Heart right ventricle (tissue), 16 donors: Measurements from ENCODE around the gene S100G. TPM values are rescaled to one million over a fixed set of nuclear protein-coding genes. Genes with fewer than 3 reads are reported as not detected.
A peak's percentile ranks its signal among the peaks of the same experiment; 100 is the strongest.
"Not testable (repeated sequence)": the region's sequence is repeated elsewhere in the genome, so short reads cannot be mapped to it uniquely, and the experiment has no call there.

Experiments
- ATAC-seq, 8 donors: fragments of 200-7000 bp; cut with Tn5 transposase; one replicate each; pipeline ENCODE4 v1.9.1; 2020; ENCODE audit warnings: mild to moderate bottlenecking in 8 of 8, moderate library complexity in 8 of 8, moderate number of reproducible peaks in 1 of 8
- DNase-seq, 2 donors: peaks; one replicate each; pipeline ENCODE4 v3.0.0-alpha.2; 2020
- H3K27ac ChIP-seq, 10 donors: fragments of 200-600 bp; sonication (generic) in 2 of 10; one replicate each; pipeline versions ENCODE4 v1.5.0 to v1.8.0; 2020 to 2022; ENCODE audit warnings: mild to moderate bottlenecking in 3 of 10
- H3K27me3 ChIP-seq, 7 donors: fragments of 200-600 bp; one replicate each; pipeline ENCODE4 v1.8.0; 2021 to 2022; ENCODE audit warnings: mild to moderate bottlenecking in 2 of 7
- H3K36me3 ChIP-seq, 9 donors: fragments of 200-600 bp; sonication (generic) in 1 of 9; one replicate each; pipeline versions ENCODE4 v1.5.0 to v1.8.0; 2020 to 2022; ENCODE audit warnings: mild to moderate bottlenecking in 2 of 9
- H3K4me1 ChIP-seq, 9 donors: fragments of 200-600 bp; sonication (generic) in 1 of 9; one replicate each; pipeline versions ENCODE4 v1.5.0 to v1.8.0; 2020 to 2022; ENCODE audit warnings: mild to moderate bottlenecking in 4 of 9
- H3K4me3 ChIP-seq, 10 donors: fragments of 200-600 bp; sonication (generic) in 2 of 10; one replicate each; pipeline versions ENCODE4 v1.5.0 to v1.8.0; 2020 to 2022; ENCODE audit warnings: mild to moderate bottlenecking in 7 of 10, moderate library complexity in 2 of 10
- H3K9me3 ChIP-seq, 11 donors: fragments of 200-600 bp in 10 of 11; sonication (generic) in 2 of 11; one replicate each; pipeline versions ENCODE4 v1.5.0 to v1.8.0; 2013 to 2022; ENCODE audit warnings: mild to moderate bottlenecking in 2 of 11, control low read depth in 1 of 11, moderate library complexity in 1 of 11
- WGBS, 2 donors: extraction: QIAGEN DNeasy Blood & Tissue Kit; methylation state at CpG; one replicate each; pipeline ENCODE4 v1.1.7; 2013; ENCODE audit warnings: inconsistent platforms in 1 of 2; 5-methylcytosine and 5-hydroxymethylcytosine counted together
- intact Hi-C, 10 donors: fragments of 100-400 bp; cut with DNase I; formaldehyde crosslinking; loops; one replicate each; pipeline versions ENCODE4 v1.11.1 to v1.14.2; 2022
- polyA plus RNA-seq, 2 donors: library from polyadenylated mRNA; stranded (reverse); fragments of 200-250 nt; gene quantifications; one replicate each; pipeline ENCODE4 v1.2.3, GENCODE V29; 2013
- total RNA-seq, 10 donors: library from RNA; stranded (reverse); fragmentation: NEBNext Ultra II Directional in 3 of 10; extraction: Animal tissue kit (Norgen Biotek cat#: 25700) in 3 of 10; gene quantifications; one replicate each; pipeline versions ENCODE4 v1.2.1 to v1.2.4, GENCODE V29; 2021 to 2023
- TF ChIP-seq, protein P1 (sequence below), 9 donors: fragments of 200-600 bp; sonication (generic) in 2 of 9; IDR thresholded peaks; one replicate each; pipeline versions ENCODE4 v1.5.0 to v1.8.0; 2021 to 2022; ENCODE audit warnings: antibody characterized with exemption in 9 of 9, mild to moderate bottlenecking in 5 of 9, moderate library complexity in 1 of 9
- donor health status: Arrhythmogenic right ventricular cardiomyopathy.
- donor health status: ischemic (EF 13 %, LVEDD 7.1; RV severe dilation, severe dysfunction).
- donor health status: healthy with polysubstance abuse.
- donor health status: DM: no; HTN: yes; CAD: no.
- donor health status: DM: no; HTN: no; CAD: no.
- donor health status: ischemic (EF 25% LVEDD 6.9; RV normal size, moderate dysfunction).
- donor health status: ischemic (EF 25% LVEDD 5.7; RV mildly dilated, moderate dysfunction).
- donor health status: healthy.
- donor health status: DM: yes; HTN: yes; CAD: no.
- donor health status: Ischemic cardiomyopathy.
- donor health status: ischemic (EF 35%, LVEDD 5.7; RV mildly dilated, moderate dysfunction).
- donor health status: nonischemic (EF 11% LVEDD 7.7; RV severe dilation, severe dysfunction).
- donor health status: DM: yes; HTN: yes; CAD: no.
- donor health status: PGD.
- donor health status: ischemic (EF 29% LVEDD 5.4; RV normal size, mild dysfunction).
- donor health status: nonischemic (EF 23%, LVEDD 6.1; RV moderate dilation, normal function).

The S100G gene
- total and polyA plus RNA-seq, 12 donors, result not detected

DNA sequence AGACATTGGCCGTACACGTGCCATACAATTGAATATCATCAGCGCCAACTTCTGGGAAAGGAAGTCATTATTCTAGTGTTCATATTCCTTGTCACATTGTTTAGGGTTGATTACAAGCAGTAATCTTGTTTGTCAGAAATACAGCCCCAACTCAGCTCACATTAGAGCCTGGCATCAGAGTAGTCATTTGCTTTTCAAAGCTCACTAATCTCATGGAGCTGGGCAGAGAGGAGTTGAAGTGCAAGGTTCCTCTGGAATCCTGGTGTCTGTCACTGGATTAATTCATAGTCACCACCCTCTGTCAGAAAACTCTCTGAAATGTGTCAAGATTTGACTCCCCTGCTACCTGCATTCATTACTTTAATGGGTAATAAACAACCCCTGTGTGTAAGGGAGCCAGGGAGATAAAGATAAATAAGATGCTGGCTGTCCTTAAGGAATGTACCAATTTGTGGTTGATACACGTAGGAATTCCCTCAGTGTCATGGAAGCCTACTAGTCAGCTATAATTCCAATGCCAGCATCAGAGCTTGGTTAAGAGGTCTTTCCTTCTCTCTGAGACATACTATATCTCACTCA lies 43.7 kb upstream of the S100G start:
- DNase-seq, result no peak
- H3K36me3 ChIP-seq, result peaks cover 0 to 10% (median 0%) of the 10 kb centered on the region in 9 donors
- H3K4me3 ChIP-seq, result no peak overlapping the region
- 48 to 68% methylated on average over 4 of the region's 4 CpGs for WGBS, 2 donors
- intact Hi-C loops, result no loop called here
- TF ChIP-seq, protein P1, sequence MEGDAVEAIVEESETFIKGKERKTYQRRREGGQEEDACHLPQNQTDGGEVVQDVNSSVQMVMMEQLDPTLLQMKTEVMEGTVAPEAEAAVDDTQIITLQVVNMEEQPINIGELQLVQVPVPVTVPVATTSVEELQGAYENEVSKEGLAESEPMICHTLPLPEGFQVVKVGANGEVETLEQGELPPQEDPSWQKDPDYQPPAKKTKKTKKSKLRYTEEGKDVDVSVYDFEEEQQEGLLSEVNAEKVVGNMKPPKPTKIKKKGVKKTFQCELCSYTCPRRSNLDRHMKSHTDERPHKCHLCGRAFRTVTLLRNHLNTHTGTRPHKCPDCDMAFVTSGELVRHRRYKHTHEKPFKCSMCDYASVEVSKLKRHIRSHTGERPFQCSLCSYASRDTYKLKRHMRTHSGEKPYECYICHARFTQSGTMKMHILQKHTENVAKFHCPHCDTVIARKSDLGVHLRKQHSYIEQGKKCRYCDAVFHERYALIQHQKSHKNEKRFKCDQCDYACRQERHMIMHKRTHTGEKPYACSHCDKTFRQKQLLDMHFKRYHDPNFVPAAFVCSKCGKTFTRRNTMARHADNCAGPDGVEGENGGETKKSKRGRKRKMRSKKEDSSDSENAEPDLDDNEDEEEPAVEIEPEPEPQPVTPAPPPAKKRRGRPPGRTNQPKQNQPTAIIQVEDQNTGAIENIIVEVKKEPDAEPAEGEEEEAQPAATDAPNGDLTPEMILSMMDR (IDR thresholded peaks at IDR 0.05), result no peak
- peaks cover 0 to 5% (median 0%) of the 10 kb centered on the region in 7 donors for H3K27me3 ChIP-seq
- H3K4me1 ChIP-seq, result peaks cover 0 to 18% (median 8%) of the 10 kb centered on the region in 9 donors
- H3K27ac ChIP-seq, result peak overlapping the region in 8 of 10 donors; percentile 40 to 81 (median 70)
- peak in 6 of 8 donors; percentile 37 to 74 (median 49) for ATAC-seq
- no peaks in the 10 kb centered on the region for H3K9me3 ChIP-seq

DNA sequence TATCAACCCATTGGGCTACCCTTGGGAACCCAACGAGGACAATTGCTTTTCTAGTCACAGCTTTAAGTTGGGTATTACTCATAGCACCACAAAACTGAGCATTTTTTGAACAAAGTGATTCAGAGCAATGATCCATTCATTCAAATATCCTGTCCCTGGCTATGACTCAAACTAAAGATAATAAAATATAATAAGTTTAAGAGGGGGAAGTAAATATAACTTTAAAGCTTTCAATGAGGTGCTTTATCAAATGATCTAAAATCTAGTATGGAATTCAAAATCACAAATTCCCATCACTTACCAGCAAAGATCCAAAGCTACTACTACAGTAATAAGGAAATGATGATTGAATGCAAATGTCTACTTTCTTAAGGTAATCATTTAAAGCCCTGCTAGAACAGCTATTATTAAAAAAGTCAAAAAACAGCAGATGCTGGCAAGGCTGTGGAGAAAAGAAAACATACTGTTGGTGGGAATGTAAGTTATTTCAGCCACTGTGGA lies 39.8 kb upstream of the S100G start:
- ATAC-seq (no peak), DNase-seq (no peak)
- no peak overlapping the region for H3K27ac ChIP-seq
- TF ChIP-seq, protein P1 (IDR thresholded peaks at IDR 0.05), result no peak
- intact Hi-C loops, result no loop called here
- no peak overlapping the region for H3K4me3 ChIP-seq
- peaks cover 0 to 28% (median 0%) of the 10 kb centered on the region in 9 donors for H3K36me3 ChIP-seq
- H3K4me1 ChIP-seq, result no peaks in the 10 kb centered on the region
- no peaks in the 10 kb centered on the region for H3K9me3 ChIP-seq
- H3K27me3 ChIP-seq, result peaks cover 0 to 13% (median 0%) of the 10 kb centered on the region in 7 donors
- 62 to 71% methylated on average over 1 of the region's 1 CpG for WGBS, 2 donors

DNA sequence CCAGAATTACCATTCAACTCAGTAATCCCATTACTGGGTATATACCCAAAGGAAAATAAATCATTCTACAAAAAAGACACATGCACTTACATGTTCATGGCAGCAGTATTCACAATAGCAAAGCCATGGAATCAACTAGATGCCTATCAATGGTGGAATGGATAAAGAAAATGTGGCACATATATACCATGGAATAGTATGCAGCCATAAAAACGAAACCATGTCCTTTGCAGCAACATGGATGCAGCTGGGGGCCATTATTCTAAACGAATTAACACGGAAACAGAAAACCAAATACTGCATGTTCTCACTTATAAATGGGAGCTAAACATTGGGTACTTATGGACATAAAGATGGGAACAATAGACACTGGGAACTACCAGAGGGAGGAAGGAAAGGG lies 39.3 kb upstream of the S100G start:
- H3K27ac ChIP-seq, ATAC-seq, H3K9me3 ChIP-seq, H3K4me1 ChIP-seq, H3K4me3 ChIP-seq, intact Hi-C loops, DNase-seq: not testable (repeated sequence)
- peaks cover 0 to 14% (median 0%) of the 10 kb centered on the region in 7 donors for H3K27me3 ChIP-seq
- H3K36me3 ChIP-seq, result peaks cover 0 to 30% (median 0%) of the 10 kb centered on the region in 9 donors
- 98 to 99% methylated on average over 3 of the region's 3 CpGs for whole genome bisulfite sequencing, 2 donors

DNA sequence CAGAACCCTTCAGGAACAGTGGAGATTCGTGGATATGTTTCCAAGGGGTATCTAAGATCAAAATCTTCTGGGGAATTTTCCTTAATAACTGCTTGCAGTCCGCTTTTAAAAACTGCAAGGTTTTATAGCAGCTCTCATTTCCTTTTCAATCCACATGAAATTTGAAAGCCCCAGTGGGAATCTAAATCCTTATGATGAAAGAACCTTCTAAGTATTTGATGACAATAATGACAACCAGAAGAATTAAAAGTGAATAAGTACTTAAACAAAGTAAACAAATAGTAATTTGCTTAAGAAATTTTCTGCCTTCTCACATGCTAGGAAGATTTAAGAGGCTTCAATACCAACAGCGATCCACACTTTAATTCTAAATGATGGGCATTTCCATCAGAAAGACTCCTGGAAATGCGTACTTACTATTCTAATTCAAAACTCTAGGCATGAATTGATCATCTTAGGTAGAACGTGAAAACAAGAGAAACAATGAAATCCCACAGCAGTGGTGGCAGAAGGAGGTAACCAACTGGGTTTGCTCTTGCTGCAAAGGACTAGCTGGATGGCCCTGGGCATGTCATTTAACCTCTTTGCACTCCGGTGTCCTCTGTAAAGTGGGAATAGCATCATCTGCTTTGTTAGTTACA lies 37.6 kb upstream of the S100G start:
- DNase-seq, result no peak
- intact Hi-C loops, result no loop called here
- TF ChIP-seq, protein P1 (IDR thresholded peaks at IDR 0.05), result no peak

More for the DNA sequence above, 37.6 kb upstream of the S100G start:
- no peaks in the 10 kb centered on the region for H3K9me3 ChIP-seq
- H3K4me1 ChIP-seq, result no peaks in the 10 kb centered on the region
- peaks cover 0 to 42% (median 0%) of the 10 kb centered on the region in 9 donors for H3K36me3 ChIP-seq
- WGBS, 2 donors, result 82 to 85% methylated on average over 6 of the region's 6 CpGs
- H3K27ac ChIP-seq, result no peak overlapping the region
- no peak for ATAC-seq
- H3K27me3 ChIP-seq, result peaks cover 0 to 29% (median 0%) of the 10 kb centered on the region in 7 donors
- H3K4me3 ChIP-seq, result no peak overlapping the region
